CD4-positive, alpha-beta T cell treated with Interleukin-6 at 100 ng/mL for 8 hours (primary cell): Measurements from ENCODE around the gene EN1.

ENCODE experiments used
- DNase-seq: peaks from one replicate; pipeline ENCODE4 v3.0.0-alpha.2; 2020; ENCODE audit warnings: mixed read lengths, low spot score

The EN1 gene

DNA sequence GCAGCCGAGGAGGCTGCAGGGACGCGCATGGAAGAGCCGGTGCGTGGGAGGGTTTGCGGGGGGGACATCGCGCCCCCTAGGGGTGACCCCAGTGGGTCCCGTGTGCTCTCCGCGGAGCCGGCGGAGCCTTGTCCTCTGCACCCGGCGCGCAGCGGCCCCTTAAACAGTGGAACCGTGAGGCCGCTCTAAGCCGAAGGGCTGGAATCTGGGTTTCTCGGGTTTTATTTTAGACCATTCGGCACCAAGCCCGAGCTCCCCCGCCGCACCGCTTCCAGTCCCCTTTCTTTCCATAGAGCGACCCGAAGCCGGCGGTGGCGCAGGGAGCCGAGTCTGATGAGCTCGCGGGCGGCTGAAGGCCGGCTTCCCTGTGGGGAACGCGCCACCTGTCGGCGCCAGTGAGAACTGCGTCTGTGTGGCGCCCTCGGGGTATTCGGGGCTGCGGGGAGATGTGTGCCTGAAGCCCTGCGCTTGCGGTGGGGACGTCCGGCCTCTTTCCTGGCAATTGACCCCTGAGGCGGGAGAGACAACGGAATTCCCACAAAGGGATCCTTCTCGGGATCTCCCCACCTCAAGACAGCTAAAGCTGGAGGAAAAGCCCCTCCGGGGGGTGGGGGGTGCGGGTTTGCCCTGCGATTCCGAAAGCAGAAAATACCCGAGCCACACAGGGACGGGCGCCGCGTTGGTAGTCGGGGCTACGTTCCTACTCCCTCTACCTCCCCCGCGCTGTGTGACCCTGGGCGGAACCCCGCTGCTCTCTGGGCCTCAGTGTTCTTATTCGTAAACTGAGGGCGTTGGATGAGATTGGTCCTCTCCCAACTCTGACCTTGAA, 8.2 kb upstream of the EN1 start:
- DNase-seq = peak; percentile 67

DNA sequence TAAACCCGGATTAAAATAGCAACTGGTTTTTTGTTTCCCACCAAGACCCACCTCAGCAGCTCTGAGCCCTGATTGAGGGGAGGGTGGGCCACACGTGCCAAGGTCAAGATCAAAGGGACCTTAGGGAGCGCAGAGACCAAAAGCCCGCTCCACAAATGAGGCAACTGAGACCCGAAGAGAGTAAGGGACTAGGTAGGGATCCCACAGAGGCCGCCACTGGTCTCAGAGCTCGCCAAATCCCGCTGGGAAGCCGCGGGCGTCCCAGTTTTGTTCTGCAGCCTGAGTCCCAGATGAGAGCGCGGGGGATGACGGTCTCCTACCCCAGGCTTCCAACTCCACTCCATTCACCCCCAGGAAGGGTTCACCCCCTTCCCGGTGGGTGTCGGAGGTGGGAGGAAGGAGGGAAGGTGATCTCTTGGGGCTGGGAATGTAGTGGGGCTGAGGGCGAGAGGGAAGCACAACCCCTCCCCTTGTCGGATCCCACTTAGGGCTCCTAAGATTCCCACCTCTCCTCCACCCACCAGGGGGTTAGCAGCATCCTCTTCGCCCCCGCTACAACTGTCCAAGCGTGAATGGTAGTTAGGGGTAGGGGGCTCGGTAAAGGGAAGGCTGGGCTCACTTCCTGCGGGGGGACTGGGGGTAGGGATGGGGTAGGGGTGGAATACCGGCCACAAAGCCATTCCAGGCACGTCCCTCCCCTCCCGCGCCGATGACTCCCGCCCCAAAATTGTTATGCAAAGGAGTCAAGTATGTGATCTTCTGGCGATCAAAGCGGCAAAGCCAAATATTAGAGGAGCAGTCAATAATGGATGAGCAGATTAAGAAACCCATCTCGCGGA, 7.3 kb upstream of the EN1 start:
- DNase-seq = no peak

DNA sequence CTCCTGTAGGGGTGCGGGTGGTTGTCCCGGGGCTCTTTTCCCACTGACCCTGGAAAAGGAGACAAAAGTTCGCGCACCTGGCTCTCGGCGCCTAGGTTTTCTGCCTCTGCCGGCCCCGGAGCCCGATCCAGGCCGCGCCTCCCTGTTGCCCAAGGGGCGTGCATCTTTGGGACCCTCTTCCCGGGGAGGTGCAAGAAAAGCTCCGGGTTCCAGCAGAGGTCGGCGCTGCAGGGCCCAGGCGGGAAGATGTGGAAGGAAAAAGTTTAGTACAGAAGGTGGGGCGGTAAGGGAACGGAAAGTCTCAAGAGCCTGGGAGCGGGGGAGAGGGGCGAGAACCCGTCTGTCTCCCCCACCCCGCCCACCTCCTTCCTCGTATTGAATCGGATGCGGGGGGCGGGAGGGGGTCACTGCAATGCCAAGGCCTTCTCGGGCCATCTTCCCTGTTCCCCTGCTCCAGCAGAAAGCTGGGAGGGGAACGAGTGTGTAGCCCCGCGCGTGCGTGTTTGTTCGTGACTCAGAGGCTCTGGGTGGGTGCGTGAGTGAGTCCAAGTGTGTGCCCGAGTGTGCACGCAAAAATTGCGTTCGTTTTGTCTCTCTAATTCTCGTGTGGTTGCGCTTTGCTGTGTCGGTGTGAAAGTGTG, 6.3 kb upstream of the EN1 start:
- DNase-seq = no peak

DNA sequence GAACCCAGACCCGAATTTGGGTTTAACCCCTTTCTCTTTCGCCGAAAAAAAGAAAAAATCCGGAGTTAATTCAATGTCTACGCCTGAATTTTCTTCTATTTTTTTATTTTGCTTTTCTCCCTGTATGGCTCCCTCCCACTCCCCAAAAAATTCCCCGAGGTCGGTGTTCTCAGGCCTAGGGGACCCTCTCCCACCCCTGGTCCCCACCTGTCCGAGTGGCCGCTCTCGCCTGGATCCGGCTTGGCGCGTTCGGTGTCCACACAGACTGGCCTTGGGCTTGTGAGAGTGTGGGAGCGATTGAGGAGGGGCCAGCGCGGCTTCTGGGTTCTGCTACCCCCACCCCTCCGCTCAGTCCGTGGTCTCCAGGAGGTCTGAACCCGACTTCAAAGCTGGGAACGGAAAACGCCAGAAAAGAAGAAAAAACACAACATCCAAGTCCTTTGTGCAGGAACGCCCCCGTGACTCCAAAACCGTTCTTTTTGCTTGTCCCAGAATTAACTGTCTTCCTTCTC, 5.7 kb upstream of the EN1 start:
- no peak for DNase-seq

DNA sequence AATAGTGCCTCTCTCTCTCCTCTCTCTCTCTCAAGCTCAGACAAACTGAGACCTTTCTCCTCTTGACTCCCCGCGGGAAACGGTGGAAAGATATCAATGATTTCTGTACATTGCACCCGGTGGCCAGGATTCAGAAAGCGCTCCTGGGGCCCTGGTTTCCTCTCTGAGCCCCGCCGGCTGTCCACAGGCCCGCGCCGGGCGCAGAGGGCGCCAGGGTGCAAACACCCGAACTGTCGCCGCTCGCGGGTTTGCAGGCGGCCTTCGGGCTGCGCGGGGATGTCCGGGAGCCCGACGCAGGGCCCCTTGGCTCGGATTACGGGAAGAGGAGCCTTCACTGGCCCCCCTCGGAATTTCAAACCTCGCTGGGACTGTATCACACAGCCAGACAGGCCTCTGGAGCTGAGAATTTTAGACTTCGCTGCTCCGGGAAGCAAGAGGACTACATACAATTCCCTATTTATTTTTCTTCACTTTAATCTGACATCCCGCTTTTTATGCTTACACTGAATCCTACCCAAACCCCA, 5.2 kb upstream of the EN1 start:
- no peak for DNase-seq

DNA sequence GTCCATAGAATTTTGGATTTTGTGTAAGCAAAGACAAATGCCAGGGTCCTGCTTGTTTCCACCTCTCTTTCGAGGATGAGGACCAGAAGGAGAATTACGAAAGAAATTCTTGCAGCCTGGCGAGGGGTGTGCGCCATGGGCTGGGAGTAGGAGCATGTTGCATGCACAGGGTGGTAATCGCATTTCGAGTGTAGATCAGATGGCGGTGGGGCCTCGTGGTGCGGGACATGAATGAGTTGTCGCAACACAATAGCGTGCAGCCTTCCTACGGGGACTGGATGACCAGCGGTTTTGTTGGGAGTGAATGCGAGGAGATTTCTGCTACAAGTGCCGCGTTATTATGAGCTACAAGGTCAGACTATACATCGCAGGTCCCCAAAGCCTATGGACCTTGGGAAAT, 4.2 kb upstream of the EN1 start:
- no peak for DNase-seq

DNA sequence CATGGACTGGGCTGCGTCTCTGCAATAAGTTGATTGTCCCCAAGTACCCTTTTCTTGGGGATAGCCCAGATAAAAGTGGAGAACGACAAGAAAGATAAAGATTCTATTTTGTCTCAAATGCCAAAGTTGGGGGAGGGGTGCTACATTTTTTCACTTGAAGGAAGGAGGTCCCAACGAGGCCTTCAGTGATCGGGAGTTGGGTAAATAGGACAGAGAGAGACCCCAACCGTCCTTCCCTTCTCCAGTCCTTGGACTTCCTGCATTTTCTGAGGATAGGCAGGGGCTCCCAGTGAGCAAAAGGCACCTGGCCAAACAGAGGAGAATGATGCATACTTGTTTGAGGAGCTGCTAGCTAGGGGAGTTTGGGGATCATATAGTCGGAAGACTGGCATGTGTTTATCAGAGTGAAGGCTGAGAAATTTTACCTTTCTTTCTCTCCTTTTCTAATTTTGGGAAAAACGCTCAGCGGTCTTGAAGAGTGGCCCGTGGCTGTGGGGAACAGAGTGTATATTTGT, 3.5 kb upstream of the EN1 start:
- DNase-seq = no peak

DNA sequence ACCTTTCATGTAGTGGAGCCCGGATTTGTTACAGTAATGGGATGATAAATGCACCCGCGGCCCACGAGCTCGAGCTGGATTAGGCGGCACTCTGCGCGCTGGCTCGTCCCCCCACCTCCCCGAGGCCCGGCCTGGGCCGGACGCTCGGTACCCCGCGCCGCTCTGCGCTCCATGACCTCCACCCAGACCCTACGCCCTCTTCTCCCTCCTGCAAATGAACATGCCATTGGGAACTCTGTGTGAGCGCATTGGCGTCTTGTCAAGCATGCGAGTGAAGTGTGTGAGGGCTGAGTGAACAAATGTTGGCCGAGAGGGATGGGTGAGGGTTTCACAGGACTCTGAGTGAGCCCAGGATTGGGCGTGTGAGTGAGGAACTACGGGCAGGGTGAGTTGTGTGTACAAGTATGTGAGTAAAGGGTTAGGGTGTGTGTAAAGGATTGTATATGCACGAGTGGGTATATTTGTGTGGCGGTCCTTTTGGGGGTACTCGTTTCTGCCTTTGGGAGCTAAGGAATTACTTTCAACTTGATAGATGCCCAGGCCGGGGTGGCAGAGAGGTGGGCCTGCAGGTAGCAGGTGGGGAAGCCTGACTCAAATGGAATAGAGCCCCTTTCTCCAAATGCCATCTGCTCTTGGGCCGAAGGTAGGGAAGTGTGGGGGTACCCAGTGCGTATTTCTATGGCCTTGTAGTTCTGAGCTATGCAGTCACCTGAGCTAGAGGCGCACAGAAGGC, 2.9 kb upstream of the EN1 start:
- no peak for DNase-seq

DNA sequence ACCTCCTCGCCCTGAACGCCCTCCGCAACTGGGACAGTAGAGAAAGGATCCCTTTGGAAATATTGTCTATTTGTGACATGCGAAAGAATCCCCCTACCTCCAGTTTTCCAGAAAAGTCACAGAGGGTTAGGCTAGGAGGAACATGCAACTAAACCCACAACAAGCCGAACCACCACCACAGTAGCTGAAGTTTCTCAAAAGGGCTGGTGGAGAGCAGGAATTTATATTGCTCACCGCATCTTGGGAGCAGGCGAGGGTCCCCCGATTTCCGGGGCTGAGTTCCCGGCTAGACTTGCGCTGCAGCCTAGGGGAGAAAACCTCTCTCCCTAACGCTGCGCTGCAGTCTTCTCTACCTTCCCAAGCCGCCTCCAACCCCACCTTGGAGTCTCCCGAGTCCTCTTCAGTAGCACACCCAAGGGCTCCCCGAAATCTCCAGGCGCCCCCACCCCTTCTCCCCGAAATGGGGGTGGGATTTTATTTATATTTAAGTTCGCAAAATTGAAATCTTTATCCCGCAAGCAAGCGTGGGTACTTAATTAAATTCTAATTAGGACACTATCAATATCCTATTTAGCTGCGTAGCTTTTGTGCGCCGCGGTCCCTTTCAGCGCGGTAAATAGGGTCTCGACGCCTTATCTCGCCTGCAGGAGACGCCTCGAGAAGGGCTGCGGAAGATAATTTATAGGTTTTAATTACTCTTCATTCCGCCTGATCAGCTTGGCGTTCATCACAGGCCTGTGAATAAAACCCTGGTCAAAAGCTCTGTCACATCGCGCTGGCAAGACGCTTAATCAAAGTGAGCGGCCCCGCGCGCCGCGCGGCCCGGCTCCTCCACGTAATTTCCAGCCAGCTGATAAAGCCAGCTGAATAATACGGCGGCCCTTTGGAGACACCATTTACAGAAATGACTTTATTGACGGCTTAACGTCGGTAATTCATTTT, 2.0 kb upstream of the EN1 start:
- no peak for DNase-seq

DNA sequence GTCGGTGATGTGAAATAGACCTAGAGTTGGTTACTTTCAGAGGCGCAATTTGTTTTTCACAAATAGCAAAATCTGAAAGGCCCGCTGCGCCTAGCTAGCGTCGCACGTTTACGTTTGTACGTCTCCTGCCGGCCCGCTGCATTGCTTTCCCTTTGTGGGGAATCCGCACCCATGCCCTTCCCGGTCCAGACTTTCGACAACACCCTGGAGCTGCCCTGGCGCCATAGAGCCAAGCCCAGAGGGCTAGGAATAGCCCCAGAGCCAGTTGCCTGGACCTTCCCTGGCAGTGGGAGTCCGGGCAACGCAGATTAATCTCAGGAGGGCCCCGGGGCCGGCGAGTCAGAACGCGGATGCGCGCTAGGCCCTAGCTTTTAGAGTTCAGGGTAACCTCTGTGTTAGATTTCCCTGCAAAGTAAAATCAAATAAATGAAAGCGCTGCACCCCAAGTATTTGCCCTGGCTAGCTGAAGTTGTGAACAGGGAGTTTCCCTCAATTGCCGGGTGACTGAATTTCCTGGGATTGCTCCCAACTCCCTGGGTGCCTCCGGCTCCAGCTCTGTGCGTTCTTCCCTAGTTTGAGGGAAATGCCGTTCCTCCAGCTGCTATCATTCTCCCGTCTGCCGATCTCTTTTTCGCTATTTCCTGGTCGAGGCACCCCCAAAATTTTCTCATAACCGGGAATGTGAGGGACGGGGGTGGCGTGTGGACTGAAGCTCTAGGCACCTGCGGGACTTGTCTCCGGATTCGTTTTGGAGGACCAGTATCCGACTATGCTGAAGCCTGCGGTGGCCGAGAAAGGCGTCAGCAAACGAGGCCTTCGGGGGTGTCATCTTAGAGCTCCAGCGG, 1.2 kb upstream of the EN1 start:
- no peak for DNase-seq

DNA sequence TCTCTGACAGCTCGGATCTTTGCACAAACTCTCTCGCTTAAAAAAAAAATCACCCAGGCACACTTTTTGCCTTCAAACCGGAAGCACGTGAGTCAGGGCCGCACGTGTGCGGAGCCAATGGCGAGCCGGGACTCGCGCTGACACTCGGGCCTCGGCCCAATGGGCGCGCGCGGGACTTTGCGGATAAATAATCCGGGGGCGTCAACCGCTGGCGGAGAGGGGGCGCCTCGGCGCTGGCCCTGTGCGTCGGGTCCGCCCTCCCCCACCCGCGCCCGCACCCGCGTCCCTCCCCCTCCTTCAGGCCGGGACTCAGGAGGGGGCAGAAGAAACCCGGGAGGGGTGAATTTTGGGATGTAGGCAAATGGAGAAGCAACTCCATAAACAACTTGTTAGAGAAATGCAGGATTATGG, 319 bp upstream of the EN1 start:
- DNase-seq = no peak

DNA sequence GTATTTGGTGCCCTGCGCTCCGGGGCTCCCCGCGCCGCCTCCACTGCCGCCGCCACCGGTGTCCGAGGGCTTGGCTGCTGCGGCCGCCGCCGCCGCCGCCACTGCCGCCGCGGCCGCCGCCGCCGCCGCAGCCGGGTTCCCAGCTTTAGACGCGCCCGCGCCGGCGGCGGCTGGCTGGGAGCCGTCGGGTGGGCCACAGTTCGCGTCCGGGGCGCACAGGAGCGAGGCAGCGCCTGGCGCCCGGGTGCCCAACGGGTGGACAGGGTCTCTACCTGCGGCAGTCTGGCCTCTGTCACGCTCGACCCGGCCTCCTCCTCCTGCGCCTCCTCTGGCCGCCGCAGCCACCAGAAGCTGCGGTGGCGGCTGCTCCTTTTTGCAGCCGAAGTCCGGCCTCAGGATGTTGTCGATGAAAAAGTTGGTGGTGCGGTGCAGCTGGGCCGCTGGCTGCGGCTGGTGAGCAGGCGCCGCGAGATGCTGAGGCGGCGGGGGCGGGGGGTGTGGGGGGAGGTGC, 951 bp downstream of the EN1 start:
- no peak for DNase-seq

DNA sequence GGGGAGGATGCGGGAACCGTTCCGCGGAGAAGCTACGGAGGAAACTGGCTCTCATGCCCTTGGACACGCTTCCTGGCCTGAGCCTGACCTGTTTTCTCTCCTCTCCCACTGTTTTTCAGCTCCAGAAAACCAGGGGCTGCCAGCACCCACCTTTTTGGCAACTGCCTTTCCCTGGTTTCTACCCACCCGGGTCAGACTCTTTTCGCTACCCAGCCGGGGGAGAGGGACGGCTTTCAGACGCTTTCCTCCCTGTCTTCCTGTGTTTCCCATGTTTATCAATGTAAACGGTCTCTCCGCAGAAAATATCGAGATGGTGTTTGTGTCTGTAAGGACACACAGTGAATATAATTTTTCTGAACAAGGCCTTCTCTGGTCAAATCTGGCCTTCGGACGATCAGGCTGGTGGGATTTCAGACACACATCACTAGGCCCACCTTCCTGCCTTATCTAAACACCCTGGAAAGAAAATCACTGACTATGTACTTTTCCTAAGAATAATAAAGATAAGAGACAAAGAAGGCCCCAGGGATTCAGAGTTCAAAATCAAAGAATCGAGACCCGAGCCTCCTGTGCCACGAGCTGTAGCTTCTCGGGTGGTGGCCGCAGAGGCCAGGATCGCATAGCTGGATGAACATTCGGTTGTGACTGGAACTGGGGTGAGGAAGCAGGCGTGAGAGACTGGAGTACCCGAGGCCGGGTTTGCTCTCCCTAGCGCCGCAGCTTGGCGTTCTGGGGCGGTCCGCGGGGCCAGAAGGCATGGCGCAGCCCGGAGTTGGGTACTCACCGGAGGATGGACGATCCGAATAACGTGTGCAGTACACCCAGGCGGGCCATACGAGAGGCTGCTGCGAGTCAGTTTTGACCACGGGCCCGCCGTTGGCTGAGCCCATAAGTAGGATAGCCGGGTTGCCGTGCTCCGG, 1.7 kb downstream of the EN1 start:
- no peak for DNase-seq

DNA sequence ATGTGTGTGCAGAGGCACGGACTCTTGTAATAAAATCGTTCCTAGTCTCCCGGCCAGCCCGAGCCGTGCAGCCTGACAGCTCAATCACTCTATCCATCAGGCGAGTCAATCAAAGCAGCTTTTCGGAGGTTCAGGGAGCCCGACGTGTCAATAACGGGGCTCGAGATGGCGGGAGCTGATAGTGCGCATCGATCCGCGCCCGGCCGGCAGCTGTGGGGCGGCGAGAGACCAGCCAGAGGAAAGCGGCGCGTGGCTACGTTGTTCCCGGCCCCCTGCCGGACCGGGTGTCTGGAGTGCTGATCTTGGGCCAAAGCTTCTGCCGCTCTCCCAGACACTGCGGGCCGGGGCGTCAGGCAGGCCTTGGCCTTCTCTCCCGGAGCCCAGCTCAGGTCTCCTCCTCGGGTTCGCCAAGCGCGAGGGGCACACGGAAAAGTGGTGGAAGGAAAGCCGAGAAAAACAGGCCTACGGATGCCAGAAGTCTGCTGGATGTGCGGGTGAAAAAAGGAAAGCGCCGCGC, 2.4 kb downstream of the EN1 start:
- DNase-seq = no peak

DNA sequence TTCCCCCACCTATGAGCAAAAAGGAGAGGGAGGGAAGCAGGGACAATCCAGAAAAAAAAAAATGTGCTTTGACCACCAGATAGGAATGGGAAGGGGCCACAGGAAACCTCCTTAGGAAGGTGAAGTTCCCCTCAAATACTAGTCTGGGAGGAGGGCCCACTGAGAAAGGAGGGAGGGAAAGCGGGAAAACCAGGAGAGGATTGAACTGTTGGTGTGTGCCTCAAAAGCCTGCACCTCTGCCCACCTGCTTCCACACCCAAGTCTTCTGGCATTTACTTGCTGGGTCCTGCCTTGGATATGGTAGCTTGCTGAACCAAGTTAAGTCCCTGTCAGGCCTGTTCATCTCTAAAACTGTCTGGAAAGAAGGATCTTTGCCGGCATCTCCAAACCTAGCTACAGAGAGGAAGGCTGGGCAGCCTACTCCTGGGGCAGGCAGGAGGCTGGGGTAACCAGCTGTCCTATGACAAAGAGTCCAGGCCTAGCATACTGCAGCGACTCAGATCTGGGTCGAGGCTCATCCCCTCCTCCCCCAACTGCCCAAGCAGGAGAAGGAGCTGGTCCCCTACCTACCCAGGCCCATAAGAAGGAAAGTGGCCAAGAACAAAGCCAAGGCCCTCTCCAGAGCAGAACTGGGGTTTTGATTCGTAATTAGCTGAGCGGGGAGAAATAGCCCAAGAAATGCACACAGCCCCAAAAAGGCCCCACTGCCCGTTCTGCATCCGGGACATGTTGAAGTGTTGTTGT, 3.0 kb downstream of the EN1 start:
- DNase-seq = no peak

DNA sequence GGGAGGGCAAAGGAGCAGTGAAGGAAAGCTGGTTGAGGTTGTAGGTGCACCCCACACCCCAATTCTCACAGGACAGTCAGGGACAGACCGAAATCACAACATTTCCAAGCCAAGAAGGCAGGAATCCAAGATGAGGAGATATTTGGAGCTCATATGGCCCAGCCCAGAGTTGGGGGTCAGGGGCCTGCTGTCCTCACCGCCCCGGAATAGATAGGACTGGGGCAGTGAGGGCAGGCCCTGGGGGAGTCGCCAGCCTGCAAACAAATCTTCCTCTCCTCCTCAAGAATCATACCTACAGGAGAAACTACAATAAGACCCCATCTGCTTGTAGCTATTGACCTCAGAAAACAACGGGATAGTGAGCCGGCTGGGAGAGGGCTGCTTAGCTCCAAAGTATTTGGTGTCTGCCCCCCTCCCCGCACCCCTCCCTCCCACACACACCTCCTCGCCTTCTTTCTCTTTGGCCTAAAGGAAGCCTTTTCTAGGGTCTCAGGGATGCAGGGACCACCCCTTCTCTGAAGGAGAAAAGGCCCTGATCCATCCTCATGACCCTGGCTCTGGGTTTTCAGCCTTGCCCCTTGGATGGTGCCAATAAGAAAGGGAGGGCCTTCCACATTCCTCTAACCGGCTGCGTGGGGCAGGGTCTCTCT, 3.8 kb downstream of the EN1 start:
- no peak for DNase-seq
